Right lobe of liver (tissue), 4 donors: ENCODE results near the gene CTSH.

ENCODE experiments used
- CTCF ChIP-seq, 4 donors: fragments of 200-600 bp in 3 of 4; fragments of 450-650 bp in 1 of 4; IDR thresholded peaks; one replicate each; pipeline versions ENCODE4 v1.5.1 to v1.8.0; 2016 to 2022; ENCODE audit warnings: antibody characterized with exemption in 4 of 4, mild to moderate bottlenecking in 2 of 4
- POLR2A ChIP-seq: fragments of 450-650 bp; IDR thresholded peaks from one replicate; pipeline ENCODE4 v1.6.1; 2017; ENCODE audit warnings: antibody characterized with exemption, mild to moderate bottlenecking
- donor health status: DM: no; HTN: no; CAD: no.
- donor health status: DM: no; HTN: no; CAD: no.
- donor health status: DM: no; HTN: yes; CAD: no.

- TF ChIP-seq CTCF (IDR thresholded peaks at IDR 0.05) (no peak), POLR2A (no peak)
Observed at GRCh38 chr15:78951841-78952238, 7.0 kb upstream of the CTSH start.
